ENCODE results near the gene IL18R1. TPM values are rescaled to one million over a fixed set of nuclear protein-coding genes. Genes with fewer than 3 reads are reported as not detected.

Gene IL18R1
- total and polyA plus RNA-seq, 9 of the 15 experiments (the other 6 are each of a cell fraction or from before 2014, with no cell fraction given) = 0.55 to 10.0 (median 2.5) TPM

- TF ChIP-seq ZBTB33 (CRISPR knock-in tag; IDR thresholded peaks at IDR 0.05) (no peak), SMAD4 (CRISPR knock-in tag; conservative IDR thresholded peaks at IDR 0.05) (peak; percentile 65), ZNF507 (tag; conservative IDR thresholded peaks at IDR 0.05) (no peak), PTBP1 (IDR thresholded peaks at IDR 0.05; ENCODE audit: low read depth, low read length) (no peak), CEBPZ (IDR thresholded peaks at IDR 0.05; ENCODE audit: borderline replicate concordance, low read depth, low read length) (no peak), CBFA2T3 (IDR thresholded peaks at IDR 0.05) (peak; percentile 92), RB1 (IDR thresholded peaks at IDR 0.05; ENCODE audit: low read depth) (no peak), E2F6 (IDR thresholded peaks at IDR 0.05; ENCODE audit: borderline replicate concordance in 1 of 2, extremely low read depth in 1 of 2, insufficient read depth in 1 of 2, insufficient read length in 1 of 2, low read depth in 1 of 2, low read length in 1 of 2, poor library complexity in 1 of 2, severe bottlenecking in 1 of 2) (no peak), TOE1 (IDR thresholded peaks at IDR 0.05; ENCODE audit: borderline replicate concordance) (no peak), TOE1 (CRISPR knock-in tag; IDR thresholded peaks at IDR 0.05; ENCODE audit: borderline replicate concordance, low read depth) (no peak), TEAD4 (IDR thresholded peaks at IDR 0.05; ENCODE audit: low read length) (peak; percentile 93), TEAD4 (CRISPR knock-in tag; IDR thresholded peaks at IDR 0.05; ENCODE audit: borderline replicate concordance) (no peak), ZNF175 (CRISPR knock-in tag; IDR thresholded peaks at IDR 0.05; ENCODE audit: low read depth) (0 out of 2 replicates have a peak, but pooled peaks have one; percentile 10), ZNF764 (CRISPR knock-in tag; IDR thresholded peaks at IDR 0.05; ENCODE audit: low read depth) (no peak), SIRT6 (IDR thresholded peaks at IDR 0.05; ENCODE audit: low read depth, low read length) (no peak), DMBX1 (CRISPR knock-in tag; IDR thresholded peaks at IDR 0.05; ENCODE audit: borderline replicate concordance) (no peak), ZFPM2 (CRISPR knock-in tag; IDR thresholded peaks at IDR 0.05) (no peak), POLR2B (IDR thresholded peaks at IDR 0.05; ENCODE audit: low read depth, partially characterized antibody) (no peak), CXXC5 (CRISPR knock-in tag; IDR thresholded peaks at IDR 0.05) (peak; percentile 37; the same call in 1 of the 2 replicates), ZNF24 (IDR thresholded peaks at IDR 0.05) (no peak), HEY1 (CRISPR knock-in tag; IDR thresholded peaks at IDR 0.05; ENCODE audit: borderline replicate concordance) (no peak), PPARD (CRISPR knock-in tag; IDR thresholded peaks at IDR 0.05) (no peak), NR1H2 (CRISPR knock-in tag; IDR thresholded peaks at IDR 0.05) (no peak)
Observed at GRCh38 chr2:102420290-102420689, 64.7 kb downstream of the IL18R1 start (continued).

Data from K562 (cell line).